Hippocampal formation (tissue), 2 donors: Measurements from ENCODE around the gene TMPRSS9.
"Not testable (repeated sequence)": the region's sequence is repeated elsewhere in the genome, so short reads cannot be mapped to it uniquely, and the experiment has no call there.

Experiments used
- DNase-seq, 2 donors: peaks; one replicate each; lab custom pipeline; 2025; lab: John Stamatoyannopoulos, UW

The TMPRSS9 gene

DNA sequence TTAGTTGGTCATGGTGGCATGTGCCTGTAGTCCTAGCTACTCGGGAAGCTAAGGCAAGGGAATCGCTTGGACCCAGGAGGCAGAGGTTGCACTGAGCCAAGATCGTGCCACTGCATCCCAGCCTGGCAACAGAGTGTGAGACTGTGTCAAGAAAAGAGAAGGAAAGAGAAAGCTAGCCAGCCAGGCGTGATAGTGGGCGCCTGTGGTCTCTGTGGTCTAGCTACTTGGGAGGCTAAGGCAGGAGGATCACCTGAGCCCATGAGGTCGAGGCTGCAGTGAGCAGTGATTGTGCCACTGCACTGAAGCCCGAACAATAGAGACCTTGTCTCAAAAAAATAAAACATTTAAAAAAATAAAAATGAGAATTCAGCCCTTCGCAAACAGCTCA, 34.0 kb downstream of the TMPRSS9 start:
- DNase-seq = no peak

DNA sequence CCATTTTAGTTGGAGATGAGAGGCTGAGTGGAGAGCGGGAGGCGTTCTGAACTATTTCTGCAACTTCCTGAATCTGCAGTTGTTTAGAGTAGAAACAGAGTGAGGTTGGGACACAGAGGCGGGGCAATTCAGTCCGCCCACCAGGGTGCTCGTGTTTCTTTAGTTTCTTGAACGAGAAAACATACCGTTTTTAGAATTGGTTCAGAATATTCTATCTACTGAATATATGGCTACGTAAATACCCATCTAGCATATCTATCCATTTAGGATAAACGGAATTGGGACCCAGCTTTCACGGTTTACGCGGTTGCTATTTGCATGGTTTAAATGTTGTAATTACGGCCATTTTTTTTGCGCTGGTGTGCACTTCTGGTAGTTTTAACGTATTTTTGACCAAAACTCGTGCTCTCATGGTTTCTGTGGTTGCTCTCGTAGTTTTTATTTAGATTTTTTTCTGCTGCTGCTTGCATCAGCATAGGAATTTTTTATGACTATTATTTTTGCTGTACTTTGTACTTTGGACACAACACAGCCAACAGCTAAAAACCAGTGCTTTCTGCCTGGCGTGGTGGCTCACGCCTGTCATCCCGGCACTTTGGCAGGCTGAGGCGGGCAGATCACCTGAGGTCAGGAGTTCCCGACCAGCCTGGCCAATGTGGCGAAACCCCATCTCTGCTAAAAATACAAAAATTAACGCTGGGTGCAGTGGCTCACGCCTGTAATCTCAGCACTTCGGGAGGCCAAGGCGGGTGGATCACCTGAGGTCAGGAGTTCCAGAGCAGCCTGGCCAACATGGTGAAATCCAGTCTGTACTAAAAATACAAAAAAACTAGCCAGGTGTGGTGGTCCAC, 34.6 kb downstream of the TMPRSS9 start:
- DNase-seq = no peak

DNA sequence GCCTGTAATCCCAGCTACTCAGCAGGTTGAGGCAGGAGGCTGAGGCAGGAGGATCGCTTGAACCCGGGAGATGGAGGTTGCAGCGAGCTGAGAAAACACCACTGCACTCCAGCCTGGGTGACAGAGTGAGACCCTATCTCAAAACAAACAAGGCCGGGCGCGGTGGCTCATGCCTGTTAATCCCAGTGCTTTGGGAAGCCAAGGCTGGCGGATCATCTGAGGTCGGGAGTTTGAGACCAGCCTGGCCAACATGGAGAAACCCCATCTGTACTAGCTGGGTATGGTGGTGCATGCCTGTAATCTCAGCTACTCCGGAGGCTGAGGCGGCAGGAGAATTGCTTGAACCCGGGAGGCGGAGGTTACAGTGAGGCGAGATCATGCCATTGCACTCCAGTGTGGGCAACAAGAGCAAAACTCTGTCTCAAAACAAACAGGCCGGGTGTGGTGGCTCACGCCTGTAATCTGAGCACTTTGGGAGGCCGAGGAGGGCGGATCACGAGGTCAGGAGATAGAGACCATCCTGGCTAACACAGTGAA, 35.3 kb downstream of the TMPRSS9 start:
- DNase-seq = not testable (repeated sequence)

DNA sequence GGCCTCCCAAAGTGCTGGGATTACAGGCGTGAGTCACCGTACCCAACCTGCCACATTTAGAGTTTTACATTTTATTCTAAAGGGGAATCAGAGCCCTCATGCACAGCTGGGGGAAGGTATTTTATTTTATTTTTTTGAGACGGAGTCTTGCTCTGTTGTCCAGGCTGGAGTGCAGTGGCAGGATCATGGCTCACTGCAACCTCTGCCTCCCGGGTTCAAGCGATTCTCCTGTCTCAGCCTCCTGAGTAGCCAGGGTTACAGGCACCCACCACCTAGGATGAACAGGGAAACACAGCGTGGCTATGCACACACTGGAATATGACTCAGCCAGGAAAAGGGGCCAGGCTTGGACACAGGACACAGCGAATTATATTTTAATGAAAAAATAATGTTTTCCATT, 37.1 kb downstream of the TMPRSS9 start:
- not testable (repeated sequence) for DNase-seq

DNA sequence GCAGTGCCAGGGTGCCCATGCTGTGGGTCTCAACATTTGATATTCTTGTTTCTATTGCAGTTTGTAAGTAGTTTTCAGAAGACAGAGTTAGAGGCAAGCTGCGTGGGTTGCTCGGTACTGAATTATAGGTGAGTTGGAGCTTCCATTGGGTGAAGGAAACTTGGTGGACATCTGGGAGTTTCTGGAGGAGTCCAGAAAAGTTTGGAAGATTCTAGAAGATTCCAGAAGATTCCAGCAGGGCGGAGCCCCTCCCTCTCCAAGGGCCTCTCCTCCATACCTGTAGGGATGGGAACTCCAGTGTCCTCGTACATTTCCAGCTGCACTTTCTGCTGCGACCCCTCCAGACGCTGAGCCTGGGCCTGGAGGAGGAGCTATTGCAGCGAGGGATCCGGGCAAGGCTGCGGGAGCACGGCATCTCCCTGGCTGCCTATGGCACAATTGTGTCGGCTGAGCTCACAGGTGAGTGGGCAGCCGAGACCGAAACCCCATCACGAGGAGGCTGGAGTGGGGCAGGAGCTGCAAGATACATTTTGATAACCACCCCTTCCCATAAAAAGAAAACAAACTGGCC, 38.8 kb downstream of the TMPRSS9 start:
- DNase-seq = no peak

DNA sequence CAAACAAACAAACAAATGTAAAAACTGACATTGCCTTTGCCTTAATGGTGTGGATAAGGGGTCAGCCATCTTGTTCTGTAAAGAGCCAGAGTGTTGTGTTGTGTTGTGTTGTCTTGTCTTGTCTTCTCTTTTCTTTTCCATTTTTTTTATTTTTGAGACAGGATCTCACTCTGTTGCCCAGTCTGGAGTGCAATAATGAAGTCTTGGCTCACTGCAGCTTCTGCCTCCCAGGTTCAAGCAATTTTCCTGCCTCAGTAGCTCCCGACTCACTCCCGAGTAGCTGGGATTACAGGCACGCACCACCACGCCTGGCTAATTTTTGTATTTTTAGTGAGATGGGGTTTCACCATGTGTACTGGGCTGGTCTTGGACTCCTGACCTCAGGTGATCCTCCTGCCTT, 39.5 kb downstream of the TMPRSS9 start:
- no peak for DNase-seq

DNA sequence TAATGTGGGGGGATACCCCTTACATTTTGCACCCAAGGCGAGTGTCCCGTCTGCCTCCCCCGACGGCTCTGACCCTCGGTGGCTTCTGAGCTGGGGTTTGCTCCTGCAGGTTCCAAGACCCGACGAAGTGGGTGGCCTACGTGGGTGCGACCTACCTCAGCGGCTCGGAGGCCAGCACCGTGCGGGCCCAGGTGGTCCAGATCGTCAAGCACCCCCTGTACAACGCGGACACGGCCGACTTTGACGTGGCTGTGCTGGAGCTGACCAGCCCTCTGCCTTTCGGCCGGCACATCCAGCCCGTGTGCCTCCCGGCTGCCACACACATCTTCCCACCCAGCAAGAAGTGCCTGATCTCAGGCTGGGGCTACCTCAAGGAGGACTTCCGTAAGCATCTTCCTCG, 48.2 kb downstream of the TMPRSS9 start:
- no peak for DNase-seq

DNA sequence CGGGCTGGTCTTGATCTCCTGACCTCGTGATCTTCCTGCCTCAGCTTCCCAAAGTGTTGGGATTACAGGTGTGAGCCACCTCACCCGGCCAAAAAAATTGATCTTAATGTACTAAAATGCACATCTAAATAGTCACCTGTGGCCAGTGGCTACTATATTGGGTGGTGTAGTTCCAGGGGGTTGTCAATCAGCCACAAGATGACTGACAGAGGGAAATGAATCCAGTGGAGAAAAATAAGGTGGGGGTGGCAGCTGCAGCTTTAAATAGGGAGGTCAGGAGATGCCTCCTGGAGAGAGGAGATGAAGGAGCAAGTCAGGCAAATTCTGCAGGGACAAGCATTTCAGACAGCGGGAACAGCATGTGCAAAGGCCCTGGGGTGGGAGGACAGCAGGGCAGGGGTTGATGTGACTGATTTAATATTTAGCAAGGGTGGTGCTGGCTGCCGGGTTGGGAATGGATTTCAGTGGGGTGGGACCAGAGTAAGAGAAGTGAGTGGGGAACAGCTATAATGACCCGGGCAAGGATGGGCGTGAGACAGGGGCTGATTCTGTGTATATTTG, 49.4 kb downstream of the TMPRSS9 start:
- no peak for DNase-seq

DNA sequence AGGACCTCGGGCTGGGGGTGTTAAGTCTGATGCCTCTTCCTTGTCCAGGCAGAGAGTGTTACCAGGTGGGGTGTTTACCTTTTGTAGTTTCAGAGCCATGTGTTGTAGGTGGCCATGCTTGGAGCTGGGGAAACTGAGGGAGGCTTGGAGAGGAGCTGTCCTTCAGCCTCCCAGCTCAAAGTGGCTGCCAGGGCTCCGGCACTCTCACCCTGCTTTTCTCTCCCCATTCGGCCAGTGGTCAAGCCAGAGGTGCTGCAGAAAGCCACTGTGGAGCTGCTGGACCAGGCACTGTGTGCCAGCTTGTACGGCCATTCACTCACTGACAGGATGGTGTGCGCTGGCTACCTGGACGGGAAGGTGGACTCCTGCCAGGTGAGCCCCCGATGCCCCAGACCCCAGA, 50.0 kb downstream of the TMPRSS9 start:
- DNase-seq = no peak

DNA sequence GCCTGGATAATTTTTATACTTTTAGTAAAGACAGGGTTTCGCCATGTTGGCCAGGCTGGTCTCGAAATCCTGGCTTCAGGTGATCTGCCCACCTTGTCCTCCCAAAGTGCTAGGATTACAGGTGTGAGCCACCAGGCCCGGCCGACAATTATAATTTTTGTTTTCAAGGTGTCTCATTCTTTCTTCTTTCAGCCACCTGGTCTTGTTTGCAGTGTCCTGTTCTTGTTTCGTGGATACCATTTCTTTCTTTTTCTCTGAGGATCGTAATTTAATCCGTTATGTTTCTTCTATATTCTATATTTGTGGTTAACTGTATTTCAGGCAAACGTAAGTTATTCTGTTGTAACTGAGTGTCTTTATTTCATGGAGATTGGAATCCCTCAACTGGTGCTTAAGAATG, 51.6 kb downstream of the TMPRSS9 start:
- DNase-seq = no peak

DNA sequence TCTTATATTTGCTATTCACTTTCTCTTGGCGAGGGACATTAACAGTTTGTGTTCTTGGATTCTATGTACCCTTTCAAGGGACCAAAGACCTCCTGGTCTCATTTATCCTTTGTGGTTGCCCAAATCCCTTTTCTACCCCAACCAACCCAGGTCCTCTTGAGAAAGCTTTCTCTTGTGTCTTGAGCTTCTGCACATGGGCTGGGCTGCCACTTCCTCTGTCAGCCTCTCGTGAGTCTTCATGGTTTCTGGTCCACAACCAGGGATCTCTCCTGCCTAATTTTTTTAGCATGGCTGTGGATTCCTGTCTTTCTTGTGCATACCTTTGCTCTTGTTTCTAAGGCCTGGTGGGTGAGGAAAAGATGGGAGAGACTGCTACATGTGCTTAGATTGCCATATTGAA, 52.4 kb downstream of the TMPRSS9 start:
- no peak for DNase-seq

DNA sequence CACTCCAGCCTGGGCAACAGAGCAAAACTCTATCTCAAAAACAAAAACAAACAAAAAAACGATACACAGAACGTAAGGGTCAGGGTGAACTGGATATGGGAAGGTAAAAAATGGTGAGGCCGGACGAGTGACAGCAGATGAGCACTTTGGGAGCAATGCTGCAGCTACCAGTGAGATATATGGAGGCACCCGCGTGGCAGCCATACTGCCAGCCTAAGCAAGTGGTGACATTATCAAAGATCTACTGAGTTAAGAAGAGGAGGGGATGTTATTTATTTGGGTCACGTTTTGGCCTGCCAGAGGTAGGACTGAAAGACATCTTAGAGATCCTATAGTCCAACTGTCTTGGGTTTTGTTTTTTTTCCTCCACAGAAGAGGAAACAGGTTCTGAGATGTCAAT, 53.1 kb downstream of the TMPRSS9 start:
- DNase-seq = no peak

DNA sequence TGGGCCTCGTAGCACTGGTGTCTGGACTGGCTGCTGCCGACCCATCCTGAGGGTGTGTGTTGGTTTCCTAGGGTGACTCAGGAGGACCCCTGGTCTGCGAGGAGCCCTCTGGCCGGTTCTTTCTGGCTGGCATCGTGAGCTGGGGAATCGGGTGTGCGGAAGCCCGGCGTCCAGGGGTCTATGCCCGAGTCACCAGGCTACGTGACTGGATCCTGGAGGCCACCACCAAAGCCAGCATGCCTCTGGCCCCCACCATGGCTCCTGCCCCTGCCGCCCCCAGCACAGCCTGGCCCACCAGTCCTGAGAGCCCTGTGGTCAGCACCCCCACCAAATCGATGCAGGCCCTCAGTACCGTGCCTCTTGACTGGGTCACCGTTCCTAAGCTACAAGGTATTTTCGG, 53.6 kb downstream of the TMPRSS9 start:
- DNase-seq = no peak

DNA sequence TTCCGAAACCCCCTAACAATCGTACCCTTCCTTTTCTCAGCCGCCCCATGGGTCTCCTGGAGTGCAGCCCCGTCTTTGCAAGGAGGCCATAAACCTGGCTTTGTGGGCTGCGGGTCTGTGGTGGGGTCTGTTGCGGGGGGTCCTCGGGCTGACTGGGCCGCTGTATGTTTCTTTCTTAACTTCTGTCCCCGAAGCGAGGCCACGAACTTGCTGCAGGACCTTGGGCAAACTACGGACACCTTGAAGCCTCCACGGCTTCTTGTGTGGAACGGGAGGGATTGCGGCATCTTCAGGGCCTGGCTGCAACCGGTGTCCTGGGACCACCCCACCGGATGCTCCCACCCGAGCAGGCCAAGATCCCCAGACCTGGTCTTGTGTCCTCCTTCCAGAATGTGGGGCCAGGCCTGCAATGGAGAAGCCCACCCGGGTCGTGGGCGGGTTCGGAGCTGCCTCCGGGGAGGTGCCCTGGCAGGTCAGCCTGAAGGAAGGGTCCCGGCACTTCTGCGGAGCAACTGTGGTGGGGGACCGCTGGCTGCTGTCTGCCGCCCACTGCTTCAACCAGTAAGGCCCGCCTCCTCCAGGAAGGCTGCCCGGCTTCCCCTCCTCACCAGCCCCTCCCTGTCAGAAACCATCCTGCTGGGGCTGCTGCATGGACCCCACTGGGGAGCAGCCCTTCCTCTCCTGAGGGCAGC, 55.4 kb downstream of the TMPRSS9 start:
- DNase-seq = no peak

DNA sequence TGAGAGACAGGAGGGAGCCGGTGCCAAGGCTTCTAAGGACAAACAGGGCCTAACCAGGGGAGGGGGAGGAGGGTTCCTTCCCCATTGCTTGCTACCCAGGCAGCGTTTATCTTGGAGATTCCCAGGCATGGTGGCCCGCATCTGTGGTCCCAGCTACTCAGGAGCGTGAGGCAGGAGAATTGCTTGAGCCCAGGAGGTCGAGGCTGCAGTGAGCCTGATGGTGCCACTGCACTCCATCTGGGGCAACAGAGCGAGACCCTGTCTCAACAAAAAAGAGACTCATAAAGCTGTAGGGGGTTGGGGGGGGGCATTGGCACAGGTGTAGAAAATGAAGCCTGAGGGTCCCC, 55.9 kb downstream of the TMPRSS9 start:
- no peak for DNase-seq

DNA sequence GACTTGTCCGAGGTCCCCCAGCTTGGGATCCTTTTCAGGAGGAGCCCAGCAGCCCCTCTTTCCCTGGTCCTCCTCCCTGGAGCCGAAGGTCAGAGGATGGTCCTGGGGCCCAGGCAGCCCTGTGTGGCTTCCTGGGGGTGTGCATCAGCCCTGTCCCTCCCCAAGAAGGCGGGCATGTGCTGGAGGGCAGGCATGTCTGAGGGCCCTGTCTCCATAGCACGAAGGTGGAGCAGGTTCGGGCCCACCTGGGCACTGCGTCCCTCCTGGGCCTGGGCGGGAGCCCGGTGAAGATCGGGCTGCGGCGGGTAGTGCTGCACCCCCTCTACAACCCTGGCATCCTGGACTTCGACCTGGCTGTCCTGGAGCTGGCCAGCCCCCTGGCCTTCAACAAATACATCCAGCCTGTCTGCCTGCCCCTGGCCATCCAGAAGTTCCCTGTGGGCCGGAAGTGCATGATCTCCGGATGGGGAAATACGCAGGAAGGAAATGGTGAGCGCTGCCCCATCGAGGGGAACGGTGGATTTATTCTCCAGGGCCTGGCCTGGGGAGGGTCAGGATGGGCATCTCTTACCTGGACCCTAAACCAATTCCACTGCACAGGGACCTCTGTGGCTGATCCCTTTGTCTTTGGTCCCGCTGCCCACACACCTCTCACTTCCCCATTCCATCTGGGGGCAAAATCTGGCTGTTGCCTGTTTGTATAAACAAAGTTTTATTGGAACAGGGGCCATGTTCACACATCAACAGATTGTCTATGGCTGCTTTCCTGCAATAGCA, 56.4 kb downstream of the TMPRSS9 start:
- DNase-seq = no peak

DNA sequence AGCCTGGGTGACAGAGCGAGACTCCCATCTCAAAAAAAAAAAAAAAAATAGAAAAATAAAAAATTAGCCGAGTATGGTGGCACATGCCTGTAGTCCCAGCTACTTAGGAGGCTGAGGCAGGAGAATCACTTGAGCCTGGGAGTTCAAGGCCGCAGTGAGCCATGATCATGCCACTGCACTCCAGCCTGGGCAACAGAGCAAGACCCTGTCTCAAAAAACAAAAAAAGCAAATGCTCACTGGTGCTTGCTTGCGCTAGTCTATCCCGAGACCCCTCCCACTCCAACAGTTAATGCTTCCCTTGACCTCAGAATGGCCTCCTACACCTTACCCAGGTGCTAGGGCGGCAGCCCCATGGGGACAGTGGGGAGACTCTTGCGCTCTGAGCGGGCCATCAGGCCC, 57.4 kb downstream of the TMPRSS9 start:
- DNase-seq = not testable (repeated sequence)

DNA sequence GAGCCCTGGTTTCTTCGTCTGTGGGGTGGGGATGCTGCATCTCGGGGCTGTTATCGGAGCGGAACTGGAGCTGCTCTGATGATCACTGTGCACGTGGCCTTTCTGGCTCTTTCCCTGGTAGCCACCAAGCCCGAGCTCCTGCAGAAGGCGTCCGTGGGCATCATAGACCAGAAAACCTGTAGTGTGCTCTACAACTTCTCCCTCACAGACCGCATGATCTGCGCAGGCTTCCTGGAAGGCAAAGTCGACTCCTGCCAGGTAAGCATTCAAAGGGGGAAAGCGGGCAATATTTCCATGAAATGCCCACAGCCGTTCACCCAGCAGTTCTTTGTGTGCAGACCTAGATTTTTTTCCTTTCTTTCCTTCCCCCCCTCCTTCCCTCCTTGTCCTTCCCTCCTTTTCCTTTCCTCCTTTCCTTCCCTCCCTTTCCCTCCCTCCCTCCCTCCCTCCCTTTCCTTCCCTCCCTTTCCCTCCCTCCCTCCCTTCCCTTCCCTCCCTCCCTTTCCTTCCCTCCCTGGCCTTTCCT, 57.9 kb downstream of the TMPRSS9 start:
- DNase-seq = no peak

DNA sequence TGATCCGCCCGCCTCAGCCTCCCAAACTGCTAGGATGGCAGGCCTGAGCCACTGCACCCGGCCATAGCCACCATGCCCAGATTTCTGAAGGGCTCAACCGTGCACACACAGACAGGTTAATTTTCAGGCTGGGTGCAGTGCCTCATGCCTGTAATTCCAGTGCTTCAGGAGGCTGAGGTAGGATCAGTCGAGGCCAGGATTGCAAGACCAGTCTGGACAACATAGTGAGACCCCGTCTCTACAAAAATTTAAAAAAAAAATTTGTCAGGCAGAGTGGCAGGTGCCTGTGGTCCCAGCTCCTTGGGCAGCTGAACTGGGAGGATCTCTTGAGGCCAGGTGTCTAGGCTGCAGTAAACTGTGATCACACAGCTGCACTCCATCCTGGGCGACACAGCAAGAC, 59.7 kb downstream of the TMPRSS9 start:
- DNase-seq = no peak

DNA sequence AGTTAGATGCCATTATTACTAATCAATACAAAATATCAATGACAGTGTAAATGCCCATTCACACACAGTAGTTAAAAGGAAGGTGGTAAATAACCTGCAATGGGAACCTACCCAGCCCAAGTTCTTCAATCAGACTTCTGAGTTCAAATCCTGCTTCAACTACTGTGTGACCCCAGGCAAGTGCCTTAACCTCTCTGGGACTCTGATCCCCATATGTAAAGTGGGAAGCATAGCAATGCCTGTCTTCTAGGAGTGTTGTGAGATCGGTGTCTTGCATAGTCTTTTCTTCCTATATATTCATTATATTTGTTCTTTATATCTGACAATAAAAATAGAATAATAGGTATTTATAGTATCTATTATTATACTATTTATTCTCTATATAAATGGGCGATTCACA, 60.4 kb downstream of the TMPRSS9 start:
- DNase-seq = no peak

DNA sequence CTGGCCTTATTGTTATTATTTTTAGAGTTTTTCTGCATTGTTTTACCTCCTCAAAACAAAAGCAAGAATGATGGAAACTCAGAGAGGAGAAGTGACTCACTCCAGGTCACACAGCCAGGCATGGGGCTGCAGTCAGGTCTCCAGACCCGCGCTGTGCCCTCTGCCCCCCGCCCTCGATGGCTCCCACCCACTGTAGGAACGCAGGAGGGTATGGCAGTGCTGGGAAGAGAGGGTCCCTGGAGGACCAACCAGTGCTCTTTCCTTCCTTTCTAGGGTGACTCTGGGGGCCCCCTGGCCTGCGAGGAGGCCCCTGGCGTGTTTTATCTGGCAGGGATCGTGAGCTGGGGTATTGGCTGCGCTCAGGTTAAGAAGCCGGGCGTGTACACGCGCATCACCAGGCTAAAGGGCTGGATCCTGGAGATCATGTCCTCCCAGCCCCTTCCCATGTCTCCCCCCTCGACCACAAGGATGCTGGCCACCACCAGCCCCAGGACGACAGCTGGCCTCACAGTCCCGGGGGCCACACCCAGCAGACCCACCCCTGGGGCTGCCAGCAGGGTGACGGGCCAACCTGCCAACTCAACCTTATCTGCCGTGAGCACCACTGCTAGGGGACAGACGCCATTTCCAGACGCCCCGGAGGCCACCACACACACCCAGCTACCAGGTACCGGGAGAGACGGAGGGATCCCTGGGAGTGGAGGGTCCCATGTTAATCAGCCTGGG, 61.7 kb downstream of the TMPRSS9 start:
- no peak for DNase-seq
